Bronchial epithelial cell (primary cell): ENCODE data around the gene DBP. TPM values are rescaled to one million over a fixed set of nuclear protein-coding genes. Genes with fewer than 3 reads are reported as not detected.
A peak's percentile ranks its signal among the peaks of the same experiment; 100 is the strongest.
"Not testable (repeated sequence)": the region's sequence is repeated elsewhere in the genome, so short reads cannot be mapped to it uniquely, and the experiment has no call there.

Experiments
- DNase-seq: peaks from one replicate; pipeline ENCODE4 v3.0.0-alpha.2; 2010; ENCODE audit warnings: low read depth
- FAIRE-seq: peaks from 2 replicates; lab custom pipeline; 2011; peaks lifted over from hg19 to GRCh38; lab: Jason Lieb, UNC
- H3K27me3 ChIP-seq: 2 replicates; pipeline ENCODE4 v1.5.1; 2011; ENCODE audit warnings: low read length; ENCODE audit not compliant: control insufficient read depth, insufficient read depth
- H3K36me3 ChIP-seq: 2 replicates; pipeline ENCODE4 v1.5.1; 2011; ENCODE audit warnings: low read length; ENCODE audit not compliant: control insufficient read depth, insufficient read depth
- H3K4me3 ChIP-seq: 2 replicates; pipeline ENCODE4 v1.5.1; 2011; ENCODE audit warnings: mild to moderate bottlenecking, low read depth, low read length, control low read depth
- CTCF ChIP-seq: IDR thresholded peaks from 2 replicates; pipeline ENCODE4 v1.5.1; 2011; ENCODE audit warnings: mild to moderate bottlenecking, moderate library complexity, low read length, control low read depth, inconsistent platforms; ENCODE audit not compliant: insufficient read depth, severe bottlenecking
- total RNA-seq: library from RNA; depleted of rRNA; stranded (reverse); fragments of >200 nt; gene quantifications from 2 replicates; pipeline ENCODE4 v1.2.1, GENCODE V29; 2014

DBP gene
- total RNA-seq, 1 donor from 2014 or later = 6.6 TPM

- H3K36me3 ChIP-seq = no peaks in the 10 kb centered on the region
- FAIRE-seq = no peak
- TF ChIP-seq CTCF = no peak
Measured at GRCh38 chr19:48680436-48681126, 43.4 kb upstream of the DBP start.

GRCh38 chr19:48680006-48680405, 42.8 kb upstream of the DBP start:
- not testable (repeated sequence) for H3K4me3 ChIP-seq, H3K27me3 ChIP-seq, DNase-seq, H3K36me3 ChIP-seq, FAIRE-seq

More at GRCh38 chr19:48680436-48681126, 43.4 kb upstream of the DBP start:
- no peak for DNase-seq
- Histone ChIP-seq H3K4me3 (no peak overlapping the region), H3K27me3 (no peaks in the 10 kb centered on the region)

- DNase-seq (no peak), FAIRE-seq (no peak)
- Histone ChIP-seq H3K36me3 (no peaks in the 10 kb centered on the region), H3K4me3 (no peak overlapping the region), H3K27me3 (no peaks in the 10 kb centered on the region)
- no peak for TF ChIP-seq CTCF
Measured at GRCh38 chr19:48678201-48678600, 41.0 kb upstream of the DBP start.

- FAIRE-seq (peak; percentile 97), DNase-seq (peak; percentile 40)
- Histone ChIP-seq H3K36me3 (no peaks in the 10 kb centered on the region), H3K27me3 (no peaks in the 10 kb centered on the region), H3K4me3 (no peak overlapping the region)
- TF ChIP-seq CTCF = no peak
Measured at GRCh38 chr19:48676887-48677286, 39.7 kb upstream of the DBP start.

- TF ChIP-seq CTCF = no peak
- FAIRE-seq = no peak
- Histone ChIP-seq H3K36me3 (no peaks in the 10 kb centered on the region), H3K4me3 (no peak overlapping the region), H3K27me3 (no peaks in the 10 kb centered on the region)
- DNase-seq = no peak
Measured at GRCh38 chr19:48676487-48676886, 39.3 kb upstream of the DBP start.

- Histone ChIP-seq H3K27me3 (no peaks in the 10 kb centered on the region), H3K36me3 (no peaks in the 10 kb centered on the region), H3K4me3 (no peak overlapping the region)
- peak; percentile 58 for DNase-seq
- no peak for FAIRE-seq
- TF ChIP-seq CTCF = peak; percentile 90
Measured at GRCh38 chr19:48674921-48675824, 38.0 kb upstream of the DBP start.
